Endothelial cell of umbilical vein (primary cell): ENCODE results near the gene PDE6C. TPM values are rescaled to one million over a fixed set of nuclear protein-coding genes. Genes with fewer than 3 reads are reported as not detected.

ENCODE experiments used
- BruUV-seq: library from RNA; stranded (reverse); fragments of 400-500 nt; replicated peaks from 2 replicates; lab custom pipeline; 2021; lab: Mats Ljungman, UMichigan
- CTCF ChIA-PET: fragments of 300-600, 350-600 bp; sonication (Branson Sonifier 250); formaldehyde crosslinking; loops from one replicate; lab custom pipeline; 2021; ENCODE audit warnings: antibody characterized with exemption, inconsistent platforms; lab: Charles Lee
- POLR2A ChIA-PET: fragments of 300-600, 350-600 bp; sonication (Branson Sonifier 250); formaldehyde crosslinking; loops from one replicate; lab custom pipeline; 2021; ENCODE audit warnings: antibody characterized with exemption, inconsistent platforms; lab: Charles Lee
- DNase-seq: peaks from one replicate; pipeline ENCODE4 v3.0.0-alpha.2; 2011; ENCODE audit warnings: low read depth, low spot score
- FAIRE-seq: peaks from 2 replicates; lab custom pipeline; 2011; peaks lifted over from hg19 to GRCh38; lab: Jason Lieb, UNC
- H2AFZ ChIP-seq: 2 replicates; pipeline ENCODE4 v1.6.0; 2012; ENCODE audit warnings: low read depth, low read length, control low read depth, inconsistent platforms
- H3K27ac ChIP-seq: 2 replicates; pipeline ENCODE4 v1.5.1; 2011; ENCODE audit warnings: low read depth, mild to moderate bottlenecking, control low read depth, low read length, moderate library complexity; ENCODE audit not compliant: insufficient read depth
- H3K27me3 ChIP-seq, 2 experiments: 2 replicates each; pipeline versions ENCODE4 v1.6.0 to v1.6.1; 2011; ENCODE audit warnings: low read length in 2 of 2, mixed read lengths in 1 of 2; ENCODE audit not compliant: control insufficient read depth in 2 of 2, insufficient read depth in 2 of 2
- H3K36me3 ChIP-seq, 2 experiments: 2 replicates in 1 of 2; 3 replicates in 1 of 2; pipeline ENCODE4 v1.5.1; 2011; ENCODE audit warnings: low read length in 2 of 2, mild to moderate bottlenecking in 1 of 2, moderate library complexity in 1 of 2; ENCODE audit not compliant: control insufficient read depth in 2 of 2, insufficient read depth in 2 of 2; ENCODE audit errors: extremely low read depth in 1 of 2
- H3K4me1 ChIP-seq: 3 replicates; pipeline ENCODE4 v1.5.1; 2011; ENCODE audit warnings: mild to moderate bottlenecking, low read length; ENCODE audit not compliant: control insufficient read depth, insufficient read depth; ENCODE audit errors: extremely low read depth
- H3K4me2 ChIP-seq: 2 replicates; pipeline ENCODE4 v1.6.1; 2011; ENCODE audit warnings: low read length, control low read depth, mixed read lengths; ENCODE audit not compliant: insufficient read depth
- H3K4me3 ChIP-seq, 3 experiments: fragments of 200-600 bp in 1 of 3; sonication (generic), shearing (Covaris generic) in 1 of 3; replicated peaks in 1 of 3; 2 replicates each; pipeline ENCODE4 v1.5.1; 2011 to 2016; ENCODE audit warnings: control low read depth in 3 of 3, low read length in 3 of 3, mild to moderate bottlenecking in 2 of 3, inconsistent platforms in 1 of 3, low read depth in 1 of 3, moderate library complexity in 1 of 3; ENCODE audit not compliant: insufficient read depth in 1 of 3
- H3K79me2 ChIP-seq: 2 replicates; pipeline ENCODE4 v1.6.0; 2012; ENCODE audit warnings: low read length, inconsistent platforms; ENCODE audit not compliant: control insufficient read depth, insufficient read depth
- H3K9ac ChIP-seq: replicated peaks from 2 replicates; pipeline ENCODE3; 2011; ENCODE audit warnings: low read length, control low read depth; ENCODE audit not compliant: insufficient read depth; ENCODE audit errors: extremely low read depth
- H3K9me1 ChIP-seq: replicated peaks from 3 replicates; pipeline ENCODE4 v1.6.0; 2011; ENCODE audit warnings: mild to moderate bottlenecking, low read length; ENCODE audit not compliant: control insufficient read depth, insufficient read depth; ENCODE audit errors: extremely low read depth
- H3K9me3 ChIP-seq: replicated peaks from 2 replicates; pipeline ENCODE4 v1.5.1; 2012; ENCODE audit warnings: low read length, inconsistent platforms; ENCODE audit not compliant: control insufficient read depth, insufficient read depth
- H4K20me1 ChIP-seq: replicated peaks from 2 replicates; pipeline ENCODE3; 2011; ENCODE audit warnings: mild to moderate bottlenecking, low read length; ENCODE audit not compliant: control insufficient read depth, insufficient read depth; ENCODE audit errors: extremely low read depth
- CTCF ChIP-seq, 2 donors: IDR thresholded peaks; 1 replicate in 1 of 2; 2 replicates in 1 of 2; pipeline ENCODE4 v1.5.1; 2011; ENCODE audit warnings: low read length in 2 of 2, mild to moderate bottlenecking in 2 of 2, moderate library complexity in 2 of 2, control low read depth in 1 of 2, inconsistent platforms in 1 of 2, low read depth in 1 of 2; ENCODE audit not compliant: insufficient read depth in 1 of 2; ENCODE audit errors: extremely low read depth in 1 of 2
- EZH2 ChIP-seq: IDR thresholded peaks from 2 replicates; pipeline ENCODE4 v1.6.1; 2012; ENCODE audit warnings: borderline replicate concordance, low read depth, mild to moderate bottlenecking, moderate library complexity, low read length, inconsistent platforms; ENCODE audit not compliant: severe bottlenecking
- FOS ChIP-seq: IDR thresholded peaks from 2 replicates; pipeline ENCODE4 v1.6.1; 2011; ENCODE audit warnings: mild to moderate bottlenecking, low read length, moderate library complexity, borderline replicate concordance; ENCODE audit not compliant: insufficient read depth
- GATA2 ChIP-seq: IDR thresholded peaks from 2 replicates; pipeline ENCODE4 v1.7.0; 2011; ENCODE audit warnings: low read depth, mild to moderate bottlenecking, moderate library complexity, mixed read lengths, low read length; ENCODE audit not compliant: insufficient read length, insufficient read depth
- JUN ChIP-seq: IDR thresholded peaks from 2 replicates; pipeline ENCODE4 v1.6.1; 2011; ENCODE audit warnings: borderline replicate concordance, low read depth; ENCODE audit not compliant: insufficient read length, insufficient read depth
- MYC ChIP-seq: IDR thresholded peaks from one replicate; pipeline ENCODE4 v1.6.1; 2011; ENCODE audit warnings: mild to moderate bottlenecking, low read depth, low read length
- POLR2A ChIP-seq: IDR thresholded peaks from 2 replicates; pipeline ENCODE4 v1.6.1; 2012; ENCODE audit warnings: low read depth, mild to moderate bottlenecking, control low read depth, low read length
- POLR2AphosphoS5 ChIP-seq: IDR thresholded peaks from 2 replicates; pipeline ENCODE4 v1.6.1; 2012; ENCODE audit warnings: low read depth, mild to moderate bottlenecking, control low read depth, low read length, moderate library complexity; ENCODE audit not compliant: insufficient read depth
- dilution Hi-C: fragments of 300-500 bp; cut with MboI; formaldehyde crosslinking; loops from one replicate; pipeline ENCODE4 v1.15.0; 2019; ENCODE audit warnings: low sequenced_read_pairs; ENCODE audit not compliant: extremely low pct_ligation_motif_present
- intact Hi-C: fragments of 100-400 bp; cut with micrococcal nuclease; formaldehyde crosslinking; loops from one replicate; pipeline ENCODE4 v1.10.0; 2022
- polyA plus RNA-seq, 4 experiments: library from polyadenylated mRNA; depleted of rRNA in 3 of 4; stranded (reverse) in 3 of 4; unstranded in 1 of 4; fragments of >200 nt; gene quantifications; 2 replicates each; pipeline versions ENCODE4 v1.2.1 to v1.2.3, GENCODE V29; 2011 to 2012; ENCODE audit warnings: missing spikeins in 1 of 4
- total RNA-seq: library from RNA; stranded (reverse); gene quantifications from 2 replicates; pipeline ENCODE4 v1.2.3, GENCODE V29; 2021
- TF ChIP-seq, protein P1 (sequence below): IDR thresholded peaks from 2 replicates; pipeline ENCODE4 v1.6.1; 2011; ENCODE audit not compliant: insufficient read depth, insufficient read length

The PDE6C gene
- total and polyA plus RNA-seq, 2 donors (not counting 3 experiments of a cell fraction or from before 2014, with no cell fraction given), result not detected

DNA sequence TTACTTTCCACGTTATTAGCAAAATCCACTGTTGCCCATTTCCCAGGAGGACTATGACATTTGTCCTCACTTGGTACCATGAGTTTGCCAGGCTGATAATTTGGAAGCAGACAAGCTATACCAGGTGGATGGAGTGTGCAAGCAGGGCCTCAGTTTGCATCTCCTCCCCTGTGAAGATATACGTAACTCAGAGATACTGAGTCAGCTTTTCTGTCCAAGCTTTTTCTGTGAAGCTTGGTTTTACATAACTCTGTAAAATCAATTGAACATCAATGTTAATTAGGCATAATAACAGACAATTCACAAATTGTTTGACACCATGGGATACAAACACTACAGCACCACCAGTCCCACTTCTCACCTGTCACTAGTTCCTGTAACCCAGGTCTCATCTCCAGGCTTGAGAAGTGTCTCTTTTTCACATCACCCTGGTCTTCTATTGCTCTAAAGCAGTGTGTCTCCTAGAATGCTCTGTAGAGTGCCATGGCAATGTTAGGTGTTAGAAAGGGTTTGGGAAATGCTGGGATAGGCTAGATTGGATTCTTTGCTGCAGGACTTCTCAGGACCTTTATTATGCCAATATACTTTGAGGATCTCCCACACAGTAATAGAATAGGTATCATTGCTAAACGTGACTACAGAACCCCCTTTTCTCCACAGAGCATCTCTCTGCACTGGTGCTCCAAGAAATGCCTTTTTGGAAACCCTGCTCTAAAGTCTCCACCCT is 32.2 kb upstream of the PDE6C start:
- Histone ChIP-seq H3K27ac (no peak overlapping the region), H3K4me1 (no peaks in the 10 kb centered on the region), H3K36me3 (no peaks in the 10 kb centered on the region), H3K27me3 (peaks cover 0 to 2% of the 10 kb centered on the region in 2 experiments), H3K79me2 (no peaks in the 10 kb centered on the region), H3K9me1 (no peaks in the 10 kb centered on the region), H3K9ac (no peak overlapping the region), H3K4me3 (no peak overlapping the region), H3K9me3 (no peaks in the 10 kb centered on the region), H2AFZ (no peak overlapping the region), H3K4me2 (no peak overlapping the region), H4K20me1 (no peaks in the 10 kb centered on the region)
- ChIA-PET CTCF (no interaction called here), POLR2A (no interaction called here)
- FAIRE-seq (no peak), DNase-seq (no peak)
- BruUV-seq, result no TSS peak
- dilution Hi-C loops, result no loop called here
- TF ChIP-seq EZH2, result no peak
- TF ChIP-seq CTCF (IDR thresholded peaks at IDR 0.05; ENCODE audit: extremely low read depth in 1 of 2, insufficient read depth in 1 of 2, low read depth in 1 of 2, low read length in 2 of 2), result no peak
- no peak for TF ChIP-seq GATA2
- intact Hi-C loops, result no loop called here

- Histone ChIP-seq H4K20me1 (no peaks in the 10 kb centered on the region), H3K9ac (no peak overlapping the region), H3K4me3 (no peak overlapping the region), H3K36me3 (no peaks in the 10 kb centered on the region), H3K27ac (no peak overlapping the region), H3K4me2 (no peak overlapping the region), H2AFZ (no peak overlapping the region), H3K79me2 (no peaks in the 10 kb centered on the region), H3K27me3 (peaks cover 0 to under 1% of the 10 kb centered on the region in 2 experiments), H3K9me3 (no peaks in the 10 kb centered on the region), H3K9me1 (no peaks in the 10 kb centered on the region), H3K4me1 (no peaks in the 10 kb centered on the region)
- intact Hi-C loops (no loop called here), dilution Hi-C loops (no loop called here)
- no TSS peak for BruUV-seq
- ChIA-PET POLR2A (no interaction called here), CTCF (no interaction called here)
- no peak for TF ChIP-seq JUN
- TF ChIP-seq CTCF (IDR thresholded peaks at IDR 0.05; ENCODE audit: extremely low read depth in 1 of 2, insufficient read depth in 1 of 2, low read depth in 1 of 2, low read length in 2 of 2), result no peak
- no peak for TF ChIP-seq FOS
- no peak for TF ChIP-seq EZH2
- TF ChIP-seq POLR2A, result no peak
- TF ChIP-seq POLR2AphosphoS5, result no peak
- no peak for TF ChIP-seq GATA2
- TF ChIP-seq, protein P1, sequence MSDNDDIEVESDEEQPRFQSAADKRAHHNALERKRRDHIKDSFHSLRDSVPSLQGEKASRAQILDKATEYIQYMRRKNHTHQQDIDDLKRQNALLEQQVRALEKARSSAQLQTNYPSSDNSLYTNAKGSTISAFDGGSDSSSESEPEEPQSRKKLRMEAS, result no peak
- TF ChIP-seq MYC, result no peak
- no peak for DNase-seq
- FAIRE-seq, result no peak
Observed at GRCh38 chr10:93580828-93581227, 31.5 kb upstream of the PDE6C start.
